HG02798 (cell line): ENCODE data around the gene ZNF112.

ENCODE experiments used
- ATAC-seq: cut with Tn5 transposase; IDR thresholded peaks from one replicate; pipeline ENCODE4 v1.9.1; 2021; ENCODE audit warnings: mild to moderate bottlenecking; ENCODE audit not compliant: unreplicated experiment, poor library complexity

Gene ZNF112

DNA sequence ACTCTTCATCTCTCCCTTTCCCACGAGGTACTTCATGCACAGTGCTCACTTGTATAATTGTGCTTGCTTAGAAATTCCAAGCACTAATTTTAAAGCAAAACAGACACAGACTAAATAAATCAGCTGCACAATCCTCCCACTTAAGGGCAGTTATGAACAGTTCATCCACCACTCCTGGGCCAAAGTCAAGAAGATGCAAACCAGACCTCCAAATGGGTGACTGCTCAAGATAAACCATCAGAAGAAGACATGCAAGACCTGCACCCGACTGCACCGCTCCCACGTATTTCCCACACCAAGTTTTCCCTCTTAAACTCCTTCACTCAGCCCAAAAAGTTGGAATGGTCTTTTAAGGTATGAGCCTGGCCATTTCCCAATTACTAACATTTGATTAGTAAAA lies 71.5 kb downstream of the ZNF112 start:
- no peak for ATAC-seq

DNA sequence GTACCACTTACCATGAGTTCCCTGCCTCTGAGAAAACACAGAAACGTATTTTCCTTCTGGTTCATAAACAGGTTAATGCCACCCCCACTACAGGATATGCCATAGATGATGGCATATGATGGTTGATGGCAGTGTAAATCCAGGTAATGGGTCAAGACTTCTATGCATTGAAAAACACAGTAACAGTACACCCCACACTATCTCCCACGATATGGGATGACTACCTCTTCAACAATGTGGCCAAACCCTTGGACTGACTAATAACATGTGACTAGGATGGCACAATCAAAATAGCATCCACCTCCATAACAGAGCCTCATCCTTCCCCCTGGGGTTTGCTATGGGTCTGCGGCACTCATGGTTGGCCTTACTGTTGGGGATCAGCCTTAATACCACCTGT lies 73.6 kb downstream of the ZNF112 start:
- no peak for ATAC-seq

DNA sequence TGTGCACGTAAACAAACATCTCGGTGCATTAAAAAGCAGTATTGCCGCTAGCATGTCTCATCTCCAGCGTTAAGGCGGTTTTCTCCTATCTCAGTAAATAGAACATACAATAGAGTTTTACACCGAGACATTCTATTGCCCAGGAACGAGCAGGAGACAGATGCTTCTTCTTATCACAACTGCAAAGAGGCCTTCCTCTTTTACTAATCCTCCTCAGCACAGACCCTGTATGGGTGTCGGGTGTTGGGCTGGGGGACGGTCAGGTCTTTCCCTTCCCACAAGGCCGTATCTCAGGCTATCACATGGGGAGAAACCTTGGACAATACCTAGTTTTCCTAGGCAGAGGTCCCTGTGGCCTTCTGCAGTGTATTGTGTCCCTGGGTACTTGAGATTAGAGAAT lies 75.6 kb downstream of the ZNF112 start:
- ATAC-seq = no peak

DNA sequence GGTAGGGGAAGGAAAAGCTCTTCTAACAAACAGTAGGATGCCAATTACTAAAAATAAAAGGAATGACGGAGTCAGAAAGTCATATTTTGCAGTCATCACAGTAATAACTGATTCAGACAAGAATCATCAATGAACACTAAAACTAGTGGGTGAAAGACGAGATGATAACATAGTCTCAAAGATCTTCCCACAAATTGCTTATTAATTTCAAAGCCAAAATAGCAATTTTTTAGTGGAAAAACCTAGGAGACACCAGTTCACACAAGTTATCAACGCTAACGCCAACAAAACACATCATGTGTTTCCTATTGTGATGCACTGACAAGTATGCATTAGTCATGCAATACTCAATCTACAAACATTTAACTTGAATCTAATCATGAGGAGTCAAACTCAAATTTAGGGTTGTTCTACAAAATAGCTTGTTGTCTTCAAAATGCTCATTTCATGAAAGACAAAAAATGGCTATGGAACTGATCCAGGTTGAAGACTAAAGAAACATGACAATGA lies 78.2 kb downstream of the ZNF112 start:
- no peak for ATAC-seq

DNA sequence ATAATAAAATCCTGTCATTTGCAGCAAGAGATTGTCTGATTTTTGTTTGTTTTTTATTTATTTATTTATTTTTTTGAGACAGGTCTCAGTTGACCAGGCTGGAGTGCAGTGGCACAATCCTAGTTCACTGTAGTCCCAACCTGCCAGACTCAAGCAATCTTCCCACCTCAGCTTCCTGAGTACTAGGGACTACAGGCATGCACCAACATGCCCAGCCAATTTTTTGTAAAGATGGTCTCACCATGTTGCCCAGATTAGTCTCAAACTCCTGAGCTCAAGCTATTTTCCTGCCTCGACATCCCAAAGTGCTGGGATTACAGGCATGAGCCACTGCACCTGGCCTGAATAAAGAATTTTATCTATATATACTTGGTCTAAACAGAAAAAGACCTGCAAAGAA lies 79.1 kb downstream of the ZNF112 start:
- no peak for ATAC-seq
